Small intestine (tissue), 7 donors: ENCODE data around the gene GNLY. TPM values are rescaled to one million over a fixed set of nuclear protein-coding genes. Genes with fewer than 3 reads are reported as not detected.

Experiments used
- DNase-seq, 2 donors: peaks; one replicate each; pipeline versions ENCODE4 v3.0.0 to v3.0.0-alpha.2; 2013
- FAIRE-seq: peaks from 2 replicates; lab custom pipeline; 2012; peaks lifted over from hg19 to GRCh38; lab: Jason Lieb, UNC
- H3K27ac ChIP-seq, 3 donors: one replicate each; pipeline ENCODE4 v1.5.1; 2013; ENCODE audit warnings: low read length in 2 of 3, mild to moderate bottlenecking in 2 of 3, control low read depth in 1 of 3, inconsistent platforms in 1 of 3, low read depth in 1 of 3, moderate library complexity in 1 of 3
- H3K27me3 ChIP-seq, 3 donors: one replicate each; pipeline ENCODE4 v1.6.1; 2013; ENCODE audit warnings: low read length in 3 of 3, inconsistent platforms in 1 of 3; ENCODE audit not compliant: control insufficient read depth in 3 of 3, insufficient read depth in 3 of 3
- H3K36me3 ChIP-seq, 3 donors: one replicate each; pipeline ENCODE4 v1.6.1; 2013; ENCODE audit warnings: low read length in 3 of 3, inconsistent platforms in 1 of 3, low read depth in 1 of 3, mild to moderate bottlenecking in 1 of 3, moderate library complexity in 1 of 3; ENCODE audit not compliant: control insufficient read depth in 3 of 3, insufficient read depth in 2 of 3
- H3K4me1 ChIP-seq, 3 donors: one replicate each; pipeline ENCODE4 v1.6.1; 2013; ENCODE audit warnings: low read length in 2 of 3, inconsistent platforms in 1 of 3, low read depth in 1 of 3, mild to moderate bottlenecking in 1 of 3, moderate library complexity in 1 of 3; ENCODE audit not compliant: control insufficient read depth in 3 of 3, insufficient read depth in 2 of 3
- H3K4me3 ChIP-seq, 3 donors: one replicate each; pipeline ENCODE4 v1.5.1; 2013; ENCODE audit warnings: low read length in 3 of 3, control low read depth in 1 of 3, inconsistent platforms in 1 of 3, low read depth in 1 of 3, mild to moderate bottlenecking in 1 of 3, moderate library complexity in 1 of 3
- H3K9me3 ChIP-seq, 2 donors: one replicate each; pipeline ENCODE4 v1.6.1; 2013; ENCODE audit warnings: low read depth in 1 of 2, low read length in 1 of 2; ENCODE audit not compliant: control insufficient read depth in 2 of 2, insufficient read depth in 1 of 2
- WGBS, 3 donors: extraction: QIAGEN DNeasy Blood & Tissue Kit; methylation state at CpG; one replicate each; pipeline ENCODE4 v1.1.7; 2013; 5-methylcytosine and 5-hydroxymethylcytosine counted together
- polyA plus RNA-seq, 4 donors: library from polyadenylated mRNA; stranded (reverse) in 3 of 4; unstranded in 1 of 4; fragments of 200-250 nt in 3 of 4; fragments of 120-200 nt in 1 of 4; gene quantifications; one replicate each; pipeline versions ENCODE4 v1.2.1 to v1.2.3, GENCODE V29; 2013
- donor health status: healthy with polysubstance abuse.
- donor health status: control.
- donor health status: control.
- donor health status: Bipolar disorder and iron deficiency.
- donor health status: healthy.

GNLY gene
- polyA plus RNA-seq, 4 donors: 1.4 to 2.1 (median 1.4) TPM; not detected in 1

DNA sequence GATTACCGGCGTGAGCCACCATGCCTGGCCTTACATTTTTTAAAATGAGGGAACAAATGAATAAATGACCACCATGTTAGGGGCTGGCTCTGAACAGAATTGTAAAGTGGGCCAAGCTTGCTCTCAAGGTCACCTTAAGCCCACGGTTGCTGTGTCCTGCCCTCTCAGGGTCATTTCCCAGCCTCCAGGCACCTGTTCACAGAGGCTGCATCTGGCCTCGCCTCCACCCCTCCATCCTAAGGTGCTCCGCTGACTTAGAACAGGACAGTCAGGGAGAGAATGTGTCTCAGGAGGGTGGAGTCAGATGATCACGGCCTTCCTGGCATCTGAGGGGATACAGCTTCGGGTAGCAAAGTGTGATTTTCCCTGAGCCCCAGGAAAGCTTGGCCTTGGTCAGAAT, 33.4 kb upstream of the GNLY start:
- Histone ChIP-seq H3K36me3 (peaks cover 0 to 30% (median 3%) of the 10 kb centered on the region in 3 donors), H3K4me3 (no peak overlapping the region), H3K27ac (no peak overlapping the region), H3K4me1 (no peaks in the 10 kb centered on the region), H3K27me3 (no peaks in the 10 kb centered on the region), H3K9me3 (no peaks in the 10 kb centered on the region)
- DNase-seq (no peak), FAIRE-seq (no peak)
- 84 to 90% (median 85%) methylated on average over 7 of the region's 7 CpGs for WGBS, 3 donors

DNA sequence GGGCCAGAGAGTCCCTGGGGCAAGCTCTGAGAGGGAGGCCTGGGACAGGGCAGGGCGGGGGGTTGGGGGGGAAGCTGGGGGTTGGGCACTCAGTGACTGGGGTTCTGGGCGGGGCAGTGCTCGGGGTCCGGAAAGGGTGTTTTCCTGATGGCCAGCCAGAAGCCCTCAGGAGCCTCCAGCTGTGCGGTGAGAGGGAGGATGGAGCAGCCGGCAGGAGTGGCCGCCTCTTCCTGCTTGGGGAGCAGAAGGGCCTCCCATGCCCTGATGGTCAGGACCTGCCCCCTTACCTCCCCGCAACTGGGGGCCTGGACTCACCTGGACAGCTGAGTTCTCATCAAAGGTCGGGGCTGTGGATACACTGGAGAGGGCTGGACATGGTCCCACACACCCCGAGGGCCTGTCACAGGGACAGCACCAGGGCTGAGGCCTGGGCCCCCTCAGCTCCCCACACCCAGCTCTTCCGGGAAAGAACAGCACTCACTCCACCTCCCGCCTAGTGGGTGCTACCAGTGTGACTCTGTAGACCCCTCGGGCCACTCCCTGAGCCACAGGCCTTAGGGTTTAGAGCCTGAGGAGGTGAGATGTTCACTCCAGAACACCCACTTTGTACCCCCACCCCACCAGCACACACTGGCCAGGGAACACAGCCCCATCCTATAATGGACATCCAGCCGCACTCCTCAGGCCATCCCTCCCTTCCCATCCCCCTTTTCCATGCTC, 32.9 kb upstream of the GNLY start:
- H3K4me1 ChIP-seq: no peaks in the 10 kb centered on the region
- H3K27me3 ChIP-seq: no peaks in the 10 kb centered on the region
- peak overlapping the region in 1 of 3 donors; percentile 64 for H3K27ac ChIP-seq
- DNase-seq (no peak), FAIRE-seq (no peak)
- H3K4me3 ChIP-seq: no peak overlapping the region
- H3K36me3 ChIP-seq: peaks cover 0 to 25% (median under 1%) of the 10 kb centered on the region in 3 donors
- no peaks in the 10 kb centered on the region for H3K9me3 ChIP-seq
- 78 to 87% (median 84%) methylated on average over 12 to 14 of the region's 14 CpGs for WGBS, 3 donors

DNA sequence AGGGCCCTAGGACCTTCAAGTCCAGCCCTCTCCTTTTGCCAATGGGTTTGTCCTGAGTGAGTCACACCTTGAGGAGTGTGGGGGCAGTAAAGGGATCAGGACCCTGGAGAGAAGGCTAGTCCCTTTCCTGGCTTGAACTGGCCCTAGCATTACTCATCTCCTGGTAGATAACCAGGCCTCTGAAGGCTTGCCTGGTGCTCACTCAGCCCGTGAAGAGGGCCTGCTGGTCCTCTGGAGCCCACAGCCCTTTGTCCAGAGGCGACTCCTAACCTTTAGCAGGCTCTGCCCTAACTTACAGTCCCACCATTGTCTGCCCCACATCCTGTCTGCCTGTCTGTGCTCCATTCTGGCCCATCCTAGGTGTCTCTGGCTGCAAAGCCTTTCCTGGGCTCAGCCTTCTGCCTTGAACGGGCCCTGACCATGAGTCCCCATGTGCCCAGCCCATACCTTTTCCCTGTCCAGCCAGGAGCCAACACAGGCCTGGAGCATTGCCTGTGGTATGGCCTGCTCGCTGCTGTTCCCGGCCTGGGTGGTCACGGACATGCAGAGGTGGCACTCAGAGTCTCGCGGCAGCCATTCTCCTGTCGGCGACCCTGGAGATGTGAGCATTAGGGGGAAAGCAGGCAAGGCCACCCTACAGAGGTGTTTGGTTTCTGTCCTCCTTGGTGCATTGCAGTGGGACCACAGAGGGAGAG, 31.1 kb upstream of the GNLY start:
- H3K4me1 ChIP-seq: no peaks in the 10 kb centered on the region
- peak overlapping the region in 1 of 3 donors; percentile 29 for H3K27ac ChIP-seq
- no peak for FAIRE-seq
- no peaks in the 10 kb centered on the region for H3K27me3 ChIP-seq
- 84 to 93% (median 90%) methylated on average over 10 of the region's 10 CpGs for WGBS, 3 donors
- peaks cover 0 to 20% (median 0%) of the 10 kb centered on the region in 3 donors for H3K36me3 ChIP-seq
- no peak overlapping the region for H3K4me3 ChIP-seq
- H3K9me3 ChIP-seq: no peaks in the 10 kb centered on the region
- DNase-seq: no peak

DNA sequence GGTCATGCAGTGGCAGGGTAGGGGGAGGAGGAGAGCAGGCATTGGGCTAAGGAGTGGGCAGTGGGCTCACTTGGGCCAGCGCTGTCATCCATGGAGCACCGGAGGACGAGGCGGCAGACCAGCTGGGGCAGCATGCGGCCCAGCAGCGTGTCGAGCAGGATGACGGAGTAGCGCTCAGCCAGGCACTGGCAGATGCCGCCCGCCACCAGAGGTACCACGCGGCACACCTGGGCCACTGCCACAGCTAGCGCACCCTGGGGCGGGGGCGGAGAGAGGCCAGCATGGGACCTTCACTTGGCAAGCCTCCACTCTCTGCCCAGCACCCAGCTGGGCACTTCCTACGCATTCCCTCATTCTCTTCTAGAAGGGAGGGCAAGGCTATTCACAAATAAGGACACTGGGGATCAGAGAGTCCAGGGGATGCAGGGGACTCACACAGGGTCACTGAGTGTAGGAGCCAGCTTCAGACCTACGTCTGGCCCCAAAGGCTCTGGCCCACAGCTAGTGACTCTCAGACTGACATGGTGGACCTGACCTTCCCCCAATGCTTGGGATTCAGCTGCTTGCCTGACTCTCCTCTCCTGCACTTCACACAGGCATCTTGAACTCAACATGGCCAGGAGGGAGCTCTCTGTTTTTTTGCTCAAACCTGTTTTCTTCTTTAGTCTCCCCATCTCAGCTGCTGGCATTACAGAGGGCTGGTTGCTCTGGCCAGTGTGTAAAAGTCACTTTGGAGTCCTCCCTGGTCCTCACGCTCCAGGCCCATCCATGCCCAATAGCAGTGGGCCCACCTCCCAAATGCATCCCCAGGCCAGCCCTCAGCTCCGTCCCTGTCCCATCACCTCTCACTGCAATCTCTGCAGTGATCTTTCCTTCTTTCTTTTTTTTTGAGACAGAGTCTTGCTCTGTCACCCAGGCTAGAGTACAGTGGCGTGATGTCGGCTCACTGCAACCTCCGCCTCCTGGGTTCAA, 30.3 kb upstream of the GNLY start:
- H3K27ac ChIP-seq: no peak overlapping the region
- no peaks in the 10 kb centered on the region for H3K9me3 ChIP-seq
- H3K4me1 ChIP-seq: no peaks in the 10 kb centered on the region
- no peak for FAIRE-seq
- H3K36me3 ChIP-seq: peaks cover 0 to 13% (median 0%) of the 10 kb centered on the region in 3 donors
- WGBS, 3 donors: 93 to 97% (median 96%) methylated on average over 16 to 23 of the region's 23 CpGs
- DNase-seq: no peak
- no peaks in the 10 kb centered on the region for H3K27me3 ChIP-seq
- no peak overlapping the region for H3K4me3 ChIP-seq

DNA sequence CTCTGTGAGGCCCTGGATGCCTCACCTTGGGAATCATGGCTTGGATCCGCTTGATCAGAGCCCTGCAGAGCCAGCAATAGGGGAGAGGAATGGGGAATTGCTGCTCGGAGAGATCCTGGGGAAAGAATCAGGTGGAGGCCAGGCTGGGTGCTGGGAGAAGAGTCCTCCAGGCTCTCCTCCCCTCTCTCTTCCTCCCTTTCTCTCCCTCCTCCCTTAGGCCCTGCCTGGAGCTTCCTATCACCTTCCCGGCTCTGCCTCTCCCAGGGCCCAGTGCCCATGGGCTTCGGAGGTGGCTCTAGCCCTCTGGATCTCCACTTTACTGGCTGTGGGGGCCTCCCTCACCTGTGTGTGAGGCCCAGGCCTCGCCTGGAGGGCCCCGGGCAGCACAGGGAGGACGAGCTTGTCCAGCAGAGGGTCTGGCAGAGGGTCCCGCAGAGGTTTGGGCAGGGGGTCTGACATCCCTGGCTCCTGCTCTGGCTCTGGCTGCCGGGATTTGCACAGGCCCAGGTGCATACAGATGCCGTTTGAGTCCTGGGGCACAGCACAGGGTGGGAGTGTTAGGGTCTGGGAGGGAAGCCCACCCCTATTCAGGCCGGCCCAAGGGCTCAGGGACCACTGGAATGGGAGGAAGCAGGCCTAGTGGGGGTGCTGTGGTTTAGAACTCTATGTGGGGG, 28.8 kb upstream of the GNLY start:
- Histone ChIP-seq H3K27me3 (no peaks in the 10 kb centered on the region), H3K4me1 (no peaks in the 10 kb centered on the region), H3K36me3 (peaks cover 0 to 3% (median 0%) of the 10 kb centered on the region in 3 donors), H3K4me3 (no peak overlapping the region), H3K27ac (no peak overlapping the region), H3K9me3 (no peaks in the 10 kb centered on the region)
- WGBS, 3 donors: 80 to 86% (median 84%) methylated on average over 11 of the region's 11 CpGs
- DNase-seq (no peak), FAIRE-seq (no peak)

DNA sequence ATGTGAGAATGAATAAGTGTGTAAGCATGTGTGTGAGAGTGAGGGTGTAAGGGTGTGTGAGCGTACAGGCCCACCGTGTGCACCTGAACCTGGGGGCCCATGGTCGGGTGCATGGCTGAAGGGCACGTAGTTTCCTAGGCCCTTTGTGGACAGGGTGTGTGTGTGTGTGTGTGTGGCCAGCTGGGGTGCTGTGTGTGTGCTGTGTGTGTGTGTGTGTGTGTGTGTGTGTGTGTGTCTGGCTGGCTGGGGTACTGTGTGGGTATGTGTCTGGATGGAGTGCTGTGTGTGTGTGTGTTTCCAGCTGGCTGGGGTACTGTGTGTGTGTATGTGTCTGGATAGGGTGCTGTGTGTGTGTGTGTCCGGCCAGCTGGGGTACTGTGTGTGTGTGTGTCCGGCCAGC, 28.1 kb upstream of the GNLY start:
- WGBS, 3 donors: 88 to 89% (median 88%) methylated on average over 6 of the region's 6 CpGs
- DNase-seq (no peak), FAIRE-seq (no peak)

DNA sequence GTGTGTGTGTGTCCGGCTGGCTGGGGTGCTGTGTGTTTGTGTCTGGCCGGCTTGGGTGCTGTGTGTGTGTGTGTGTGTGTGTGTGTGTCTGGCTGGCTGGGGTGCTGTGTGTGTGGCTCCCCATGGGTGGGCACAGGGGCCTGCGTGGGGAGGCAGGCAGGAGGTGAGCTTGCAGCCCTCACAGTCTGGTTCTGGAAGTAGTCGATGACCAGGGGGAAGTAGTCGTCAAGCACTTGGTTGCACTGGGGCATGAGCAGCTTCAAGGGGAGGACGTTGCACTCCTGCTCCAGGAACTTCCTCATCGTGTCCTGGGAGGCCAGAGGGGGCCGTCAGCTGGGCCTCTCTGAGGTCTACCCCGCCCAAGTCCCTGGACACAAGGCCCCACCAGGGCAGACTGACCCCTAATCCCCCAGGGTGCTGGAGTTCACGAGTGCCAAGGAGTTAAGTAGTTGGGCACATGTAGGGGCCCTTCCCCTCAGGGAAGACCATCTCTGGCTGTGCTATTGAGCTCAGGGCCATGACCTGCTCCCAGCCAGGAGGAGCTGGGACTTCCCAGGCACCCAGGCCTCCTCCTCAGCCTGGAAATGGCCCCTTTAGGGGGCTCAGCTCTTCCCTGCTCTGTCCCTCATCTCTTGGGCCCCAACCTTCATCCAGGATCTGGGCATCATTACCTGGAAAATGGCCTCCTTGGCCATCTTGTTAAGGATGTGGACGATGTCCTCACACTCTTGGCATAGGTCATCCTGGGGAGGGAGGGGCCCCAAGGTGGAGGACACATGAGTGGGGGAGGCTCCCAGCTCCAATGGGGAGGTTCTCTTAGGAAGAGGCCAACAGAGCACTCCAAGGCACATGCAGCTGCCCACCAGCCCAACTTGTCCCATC, 27.5 kb upstream of the GNLY start:
- Histone ChIP-seq H3K4me3 (no peak overlapping the region), H3K27me3 (no peaks in the 10 kb centered on the region), H3K36me3 (no peaks in the 10 kb centered on the region), H3K27ac (no peak overlapping the region), H3K4me1 (no peaks in the 10 kb centered on the region), H3K9me3 (no peaks in the 10 kb centered on the region)
- no peak for FAIRE-seq
- no peak for DNase-seq
- WGBS, 3 donors: 62 to 74% (median 69%) methylated on average over 10 to 11 of the region's 11 CpGs

More for the DNA sequence above, 28.1 kb upstream of the GNLY start:
- no peaks in the 10 kb centered on the region for H3K4me1 ChIP-seq
- H3K36me3 ChIP-seq: peaks cover 0 to 3% (median 0%) of the 10 kb centered on the region in 3 donors
- no peaks in the 10 kb centered on the region for H3K27me3 ChIP-seq
- H3K4me3 ChIP-seq: no peak overlapping the region
- no peak overlapping the region for H3K27ac ChIP-seq
- H3K9me3 ChIP-seq: no peaks in the 10 kb centered on the region
